ENCODE measurements around the gene PLEKHA6.

Gene PLEKHA6

DNA sequence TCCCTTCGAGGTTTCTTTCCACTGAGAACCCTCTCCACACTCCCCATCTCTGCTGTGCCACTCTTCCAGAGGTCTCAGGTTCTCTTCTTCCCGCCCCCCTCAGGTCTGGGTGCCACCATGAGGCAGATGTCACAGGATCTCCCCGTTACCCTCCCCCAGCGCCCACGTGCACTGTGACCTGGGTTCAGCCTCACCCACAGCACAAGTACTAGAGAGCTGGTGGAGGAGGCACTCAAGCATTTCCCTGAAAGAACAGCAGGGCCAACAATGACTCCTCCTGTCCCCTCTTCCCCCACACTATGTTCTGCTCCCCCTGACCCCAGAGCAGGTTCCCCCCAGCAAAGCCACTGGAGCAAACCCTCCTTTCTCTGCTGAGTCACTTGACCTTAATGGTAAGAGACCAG is 14.3 kb downstream of the PLEKHA6 start:
- DNase-seq (ENCODE audit: extremely low read depth, low read depth) = no peak

DNA sequence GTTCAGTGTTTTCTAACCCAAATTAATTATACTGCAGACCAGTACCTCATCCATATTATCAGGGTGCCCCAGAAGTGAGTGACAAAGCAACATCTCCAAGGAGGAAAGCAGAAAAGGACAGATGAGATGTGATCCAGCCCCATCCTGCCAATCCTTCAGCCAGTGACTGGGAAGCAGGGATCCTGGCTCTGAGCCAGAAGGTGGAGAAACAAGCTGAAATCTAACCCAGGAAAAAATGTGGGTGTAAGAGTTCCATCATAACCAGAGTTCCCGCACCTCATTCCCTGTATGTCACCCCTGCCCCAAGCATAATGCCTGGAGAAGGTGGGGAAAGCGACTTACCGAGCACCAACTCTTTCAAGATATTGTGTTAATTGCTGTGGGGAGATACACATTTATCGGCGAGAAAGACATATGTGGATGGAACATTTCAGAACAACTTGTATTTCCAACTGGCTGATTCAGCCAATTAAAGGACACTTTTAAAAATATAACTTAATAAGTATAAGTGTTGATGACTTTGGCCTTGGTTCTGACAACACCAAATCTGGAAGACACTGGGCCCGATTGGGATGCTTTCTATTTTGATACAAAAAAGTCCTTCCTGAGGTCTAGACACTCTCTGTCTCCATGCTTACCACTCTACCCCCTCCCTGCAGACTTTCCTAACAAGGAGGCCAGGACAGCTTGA is 14.9 kb downstream of the PLEKHA6 start:
- DNase-seq (ENCODE audit: extremely low read depth, low read depth) = no peak
- TF ChIP-seq, protein P1, sequence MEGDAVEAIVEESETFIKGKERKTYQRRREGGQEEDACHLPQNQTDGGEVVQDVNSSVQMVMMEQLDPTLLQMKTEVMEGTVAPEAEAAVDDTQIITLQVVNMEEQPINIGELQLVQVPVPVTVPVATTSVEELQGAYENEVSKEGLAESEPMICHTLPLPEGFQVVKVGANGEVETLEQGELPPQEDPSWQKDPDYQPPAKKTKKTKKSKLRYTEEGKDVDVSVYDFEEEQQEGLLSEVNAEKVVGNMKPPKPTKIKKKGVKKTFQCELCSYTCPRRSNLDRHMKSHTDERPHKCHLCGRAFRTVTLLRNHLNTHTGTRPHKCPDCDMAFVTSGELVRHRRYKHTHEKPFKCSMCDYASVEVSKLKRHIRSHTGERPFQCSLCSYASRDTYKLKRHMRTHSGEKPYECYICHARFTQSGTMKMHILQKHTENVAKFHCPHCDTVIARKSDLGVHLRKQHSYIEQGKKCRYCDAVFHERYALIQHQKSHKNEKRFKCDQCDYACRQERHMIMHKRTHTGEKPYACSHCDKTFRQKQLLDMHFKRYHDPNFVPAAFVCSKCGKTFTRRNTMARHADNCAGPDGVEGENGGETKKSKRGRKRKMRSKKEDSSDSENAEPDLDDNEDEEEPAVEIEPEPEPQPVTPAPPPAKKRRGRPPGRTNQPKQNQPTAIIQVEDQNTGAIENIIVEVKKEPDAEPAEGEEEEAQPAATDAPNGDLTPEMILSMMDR (IDR thresholded peaks at IDR 0.05; ENCODE audit: low read depth, low read length) = no peak

More for the DNA sequence above, 14.3 kb downstream of the PLEKHA6 start:
- TF ChIP-seq, protein P1 (IDR thresholded peaks at IDR 0.05; ENCODE audit: low read depth, low read length) = no peak

DNA sequence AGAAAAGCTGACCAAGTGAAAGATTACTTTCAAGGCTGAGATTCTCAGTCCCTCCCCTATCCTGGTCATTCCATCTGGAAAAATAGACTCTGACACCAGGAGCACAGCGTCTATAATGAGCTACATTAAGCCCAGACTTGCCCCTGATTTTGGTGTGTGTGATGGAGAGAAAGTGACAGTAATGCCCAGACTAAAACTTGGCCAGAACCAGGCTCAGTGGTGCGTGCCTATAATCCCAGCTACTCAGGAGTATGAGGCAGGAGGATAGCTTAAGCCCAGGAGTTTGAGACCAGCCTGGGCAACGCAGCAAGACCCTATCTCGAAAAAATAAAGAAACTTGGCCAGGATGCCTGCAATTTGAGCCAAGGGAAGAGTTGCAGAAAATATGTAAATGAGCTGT is 15.9 kb downstream of the PLEKHA6 start:
- DNase-seq (ENCODE audit: extremely low read depth, low read depth) = no peak
- TF ChIP-seq, protein P1 (IDR thresholded peaks at IDR 0.05; ENCODE audit: low read depth, low read length) = no peak

DNA sequence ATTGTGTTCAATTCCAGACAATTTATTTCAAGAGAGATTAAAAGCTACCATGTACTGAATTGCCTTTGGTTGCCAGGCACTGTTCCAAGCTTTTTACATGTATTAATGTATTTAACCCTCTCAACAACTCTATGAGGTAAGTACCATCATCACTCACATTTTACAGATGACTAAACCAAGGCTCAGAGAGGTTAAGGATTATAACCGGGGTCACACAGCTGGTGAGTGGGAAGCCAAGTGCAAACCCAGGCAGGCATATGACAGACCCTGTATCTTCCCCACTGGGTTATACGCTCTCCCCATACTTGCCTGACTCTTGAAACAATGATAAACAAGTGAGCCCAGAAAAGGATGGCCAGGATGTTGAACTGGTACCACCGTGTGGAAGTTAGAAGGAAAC is 16.5 kb downstream of the PLEKHA6 start:
- TF ChIP-seq, protein P1 (IDR thresholded peaks at IDR 0.05; ENCODE audit: low read depth, low read length) = no peak
- DNase-seq (ENCODE audit: extremely low read depth, low read depth) = no peak

DNA sequence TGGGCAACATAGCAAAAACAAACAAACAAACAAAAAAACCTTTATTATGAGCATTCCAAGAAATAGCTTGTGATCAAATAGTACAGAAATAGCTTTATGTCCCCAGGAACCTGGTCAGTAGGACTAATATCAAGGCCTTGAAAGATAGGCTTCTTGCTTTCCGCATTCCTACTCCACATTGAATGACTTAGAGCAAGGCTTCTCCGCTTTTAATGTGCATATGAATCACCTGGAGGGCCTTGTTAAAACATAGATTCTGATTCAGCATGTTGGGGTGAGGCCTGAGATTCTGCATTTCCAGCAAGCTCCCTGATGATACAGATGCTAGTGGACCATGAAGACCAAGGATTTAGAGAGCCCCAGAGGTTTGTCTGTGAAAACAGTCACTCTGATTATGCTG is 17.4 kb downstream of the PLEKHA6 start:
- no peak for DNase-seq (ENCODE audit: extremely low read depth, low read depth)
- TF ChIP-seq, protein P1 (IDR thresholded peaks at IDR 0.05; ENCODE audit: low read depth, low read length) = no peak

DNA sequence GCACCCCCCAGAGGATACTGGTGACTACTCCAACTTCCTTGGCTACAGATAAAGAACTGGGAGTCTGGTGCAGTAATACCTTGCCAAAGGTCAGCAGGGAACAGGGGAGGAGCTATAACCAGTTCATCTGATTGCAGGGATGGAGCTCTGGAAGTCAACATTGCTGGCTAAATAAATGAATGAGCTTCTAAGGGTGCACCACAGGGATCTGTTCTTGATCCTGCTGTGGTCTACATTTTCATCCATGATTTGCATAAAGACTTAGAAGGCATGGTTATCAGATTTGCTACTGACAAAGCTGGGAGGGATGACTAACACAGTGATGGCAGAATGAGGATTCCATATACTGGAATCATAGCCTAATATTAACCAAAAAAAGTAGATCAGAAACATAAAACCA is 18.3 kb downstream of the PLEKHA6 start:
- TF ChIP-seq, protein P1 (IDR thresholded peaks at IDR 0.05; ENCODE audit: low read depth, low read length) = no peak
- no peak for DNase-seq (ENCODE audit: extremely low read depth, low read depth)

DNA sequence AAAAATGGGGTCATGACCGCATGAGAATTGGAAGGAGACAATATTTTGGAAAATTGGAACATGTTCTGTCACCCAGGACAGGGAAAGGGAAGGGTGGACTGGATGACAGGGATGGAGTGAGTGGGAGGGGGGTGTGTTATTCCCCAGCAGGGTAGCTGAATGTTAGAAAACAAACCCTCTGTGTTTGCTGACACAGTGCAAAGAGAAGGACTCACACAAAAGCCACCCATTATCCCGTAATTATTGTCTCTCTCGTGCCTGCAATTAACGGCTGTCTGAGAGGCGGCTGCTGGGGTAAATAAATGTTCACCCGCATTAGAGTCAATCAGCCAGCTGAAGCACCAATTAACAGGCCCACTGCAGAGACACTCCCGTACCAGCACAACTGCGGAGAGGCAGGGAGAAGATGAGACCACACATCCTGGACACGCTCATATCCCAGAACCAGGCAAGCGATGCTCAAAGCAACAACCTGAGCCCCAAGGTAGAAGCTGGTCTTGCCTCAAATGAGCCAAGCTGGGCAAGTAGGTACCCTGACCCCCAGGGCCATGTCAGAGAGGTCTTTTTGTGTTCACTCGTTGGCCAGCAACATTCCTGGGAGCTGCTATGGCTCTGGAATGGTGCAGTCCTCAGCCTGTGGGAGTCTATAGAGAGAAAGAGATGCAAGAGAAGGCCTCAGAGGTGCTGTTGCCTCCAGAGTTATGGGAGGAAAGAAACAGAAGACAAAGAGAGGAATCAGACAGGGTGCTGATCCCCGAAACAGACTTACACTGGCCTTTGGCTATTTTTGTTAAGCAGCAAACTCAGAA is 19.4 kb downstream of the PLEKHA6 start:
- TF ChIP-seq, protein P1 (IDR thresholded peaks at IDR 0.05; ENCODE audit: low read depth, low read length) = no peak
- DNase-seq (ENCODE audit: extremely low read depth, low read depth) = no peak
